Measurements from ENCODE around the gene RASGRF2.

DNA sequence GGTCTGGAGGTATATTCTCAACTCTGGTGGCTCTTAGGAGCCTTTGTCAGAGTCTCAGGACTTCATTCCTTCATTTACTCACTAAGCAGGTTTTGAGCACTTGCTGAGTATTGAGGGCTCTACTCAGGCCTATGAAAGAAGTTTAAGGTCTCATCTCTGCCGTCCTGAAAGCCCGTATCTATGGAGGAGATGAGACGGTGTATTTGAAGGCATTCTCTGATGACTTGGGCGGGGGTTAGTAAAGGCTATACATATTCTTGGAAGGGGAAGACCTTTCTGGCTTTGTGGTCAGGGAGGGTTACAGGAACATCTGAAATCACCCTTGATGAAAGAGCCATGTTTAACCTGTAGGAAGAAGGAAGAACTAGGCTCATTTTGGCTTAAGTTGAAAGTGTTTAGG, 21.9 kb downstream of the RASGRF2 start:
- TF ChIP-seq, protein P1, sequence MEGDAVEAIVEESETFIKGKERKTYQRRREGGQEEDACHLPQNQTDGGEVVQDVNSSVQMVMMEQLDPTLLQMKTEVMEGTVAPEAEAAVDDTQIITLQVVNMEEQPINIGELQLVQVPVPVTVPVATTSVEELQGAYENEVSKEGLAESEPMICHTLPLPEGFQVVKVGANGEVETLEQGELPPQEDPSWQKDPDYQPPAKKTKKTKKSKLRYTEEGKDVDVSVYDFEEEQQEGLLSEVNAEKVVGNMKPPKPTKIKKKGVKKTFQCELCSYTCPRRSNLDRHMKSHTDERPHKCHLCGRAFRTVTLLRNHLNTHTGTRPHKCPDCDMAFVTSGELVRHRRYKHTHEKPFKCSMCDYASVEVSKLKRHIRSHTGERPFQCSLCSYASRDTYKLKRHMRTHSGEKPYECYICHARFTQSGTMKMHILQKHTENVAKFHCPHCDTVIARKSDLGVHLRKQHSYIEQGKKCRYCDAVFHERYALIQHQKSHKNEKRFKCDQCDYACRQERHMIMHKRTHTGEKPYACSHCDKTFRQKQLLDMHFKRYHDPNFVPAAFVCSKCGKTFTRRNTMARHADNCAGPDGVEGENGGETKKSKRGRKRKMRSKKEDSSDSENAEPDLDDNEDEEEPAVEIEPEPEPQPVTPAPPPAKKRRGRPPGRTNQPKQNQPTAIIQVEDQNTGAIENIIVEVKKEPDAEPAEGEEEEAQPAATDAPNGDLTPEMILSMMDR (IDR thresholded peaks at IDR 0.05) = no peak
- TF ChIP-seq POLR2A (IDR thresholded peaks at IDR 0.05; ENCODE audit: low read length) (no peak), EP300 (IDR thresholded peaks at IDR 0.05) (no peak), RFX5 (IDR thresholded peaks at IDR 0.05) (no peak), ZSCAN20 (CRISPR knock-in tag; IDR thresholded peaks at IDR 0.05) (no peak), MAX (IDR thresholded peaks at IDR 0.05) (no peak), CEBPB (IDR thresholded peaks at IDR 0.05) (no peak), RAD21 (conservative IDR thresholded peaks at IDR 0.05 in 1 of 2, IDR thresholded peaks at IDR 0.05 in 1 of 2) (no peak), BCL3 (IDR thresholded peaks at IDR 0.05) (no peak), ESRRA (IDR thresholded peaks at IDR 0.05; ENCODE audit: borderline replicate concordance, low read length) (no peak), BHLHE40 (IDR thresholded peaks at IDR 0.05; ENCODE audit: low read depth, low read length) (no peak)
- TF ChIP-seq, protein P2, sequence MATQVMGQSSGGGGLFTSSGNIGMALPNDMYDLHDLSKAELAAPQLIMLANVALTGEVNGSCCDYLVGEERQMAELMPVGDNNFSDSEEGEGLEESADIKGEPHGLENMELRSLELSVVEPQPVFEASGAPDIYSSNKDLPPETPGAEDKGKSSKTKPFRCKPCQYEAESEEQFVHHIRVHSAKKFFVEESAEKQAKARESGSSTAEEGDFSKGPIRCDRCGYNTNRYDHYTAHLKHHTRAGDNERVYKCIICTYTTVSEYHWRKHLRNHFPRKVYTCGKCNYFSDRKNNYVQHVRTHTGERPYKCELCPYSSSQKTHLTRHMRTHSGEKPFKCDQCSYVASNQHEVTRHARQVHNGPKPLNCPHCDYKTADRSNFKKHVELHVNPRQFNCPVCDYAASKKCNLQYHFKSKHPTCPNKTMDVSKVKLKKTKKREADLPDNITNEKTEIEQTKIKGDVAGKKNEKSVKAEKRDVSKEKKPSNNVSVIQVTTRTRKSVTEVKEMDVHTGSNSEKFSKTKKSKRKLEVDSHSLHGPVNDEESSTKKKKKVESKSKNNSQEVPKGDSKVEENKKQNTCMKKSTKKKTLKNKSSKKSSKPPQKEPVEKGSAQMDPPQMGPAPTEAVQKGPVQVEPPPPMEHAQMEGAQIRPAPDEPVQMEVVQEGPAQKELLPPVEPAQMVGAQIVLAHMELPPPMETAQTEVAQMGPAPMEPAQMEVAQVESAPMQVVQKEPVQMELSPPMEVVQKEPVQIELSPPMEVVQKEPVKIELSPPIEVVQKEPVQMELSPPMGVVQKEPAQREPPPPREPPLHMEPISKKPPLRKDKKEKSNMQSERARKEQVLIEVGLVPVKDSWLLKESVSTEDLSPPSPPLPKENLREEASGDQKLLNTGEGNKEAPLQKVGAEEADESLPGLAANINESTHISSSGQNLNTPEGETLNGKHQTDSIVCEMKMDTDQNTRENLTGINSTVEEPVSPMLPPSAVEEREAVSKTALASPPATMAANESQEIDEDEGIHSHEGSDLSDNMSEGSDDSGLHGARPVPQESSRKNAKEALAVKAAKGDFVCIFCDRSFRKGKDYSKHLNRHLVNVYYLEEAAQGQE (IDR thresholded peaks at IDR 0.05) = no peak

Measured in A549 (cell line).